HL-60/S4 (cell line): ENCODE results near the gene TRIM16.
"Not testable (repeated sequence)": the region's sequence is repeated elsewhere in the genome, so short reads cannot be mapped to it uniquely, and the experiment has no call there.

ENCODE experiments used
- in situ Hi-C: fragments of 300-500 bp; cut with MboI; formaldehyde crosslinking; loops from 2 replicates; pipeline ENCODE4 v1.14.3; 2022; ENCODE audit warnings: low sequenced_read_pairs

TRIM16 gene

DNA sequence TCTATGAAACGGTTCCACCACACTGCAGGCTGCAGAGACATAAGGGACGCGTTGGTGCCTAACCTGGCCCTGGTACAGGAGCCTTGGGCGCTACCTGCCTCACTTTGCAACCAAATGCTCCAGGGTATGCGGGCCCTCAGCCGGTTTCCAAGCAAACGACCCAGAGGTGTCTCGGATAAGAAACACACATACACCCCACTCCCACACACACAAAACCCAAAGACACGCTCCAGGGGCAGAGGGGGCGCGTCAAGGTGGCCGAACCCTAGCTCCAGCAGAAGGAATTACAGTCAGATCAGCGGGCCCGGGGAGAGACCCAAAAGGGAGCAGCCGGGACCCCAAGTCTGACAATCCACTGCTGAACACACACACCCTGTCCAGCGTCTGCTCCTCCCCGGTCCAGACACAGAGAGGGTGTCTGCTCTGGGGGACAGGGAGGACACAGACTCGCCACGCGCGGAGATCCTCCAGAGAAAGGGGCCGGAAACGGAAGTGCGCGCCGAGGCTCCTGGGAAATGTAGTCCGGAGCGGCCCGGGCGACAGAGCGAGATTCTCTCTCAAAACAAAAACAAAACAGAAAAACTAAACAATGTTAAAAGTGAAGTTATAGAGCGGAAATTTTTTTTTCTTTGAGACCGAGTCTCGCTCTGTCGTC lies at the start of gene TRIM16:
Gene TRIM16 (minus strand): TSS at position 488 of the 655 bp plus-strand sequence. CDS start 32,702 bp downstream, outside the sequence.
- in situ Hi-C loops: not testable (repeated sequence)

DNA sequence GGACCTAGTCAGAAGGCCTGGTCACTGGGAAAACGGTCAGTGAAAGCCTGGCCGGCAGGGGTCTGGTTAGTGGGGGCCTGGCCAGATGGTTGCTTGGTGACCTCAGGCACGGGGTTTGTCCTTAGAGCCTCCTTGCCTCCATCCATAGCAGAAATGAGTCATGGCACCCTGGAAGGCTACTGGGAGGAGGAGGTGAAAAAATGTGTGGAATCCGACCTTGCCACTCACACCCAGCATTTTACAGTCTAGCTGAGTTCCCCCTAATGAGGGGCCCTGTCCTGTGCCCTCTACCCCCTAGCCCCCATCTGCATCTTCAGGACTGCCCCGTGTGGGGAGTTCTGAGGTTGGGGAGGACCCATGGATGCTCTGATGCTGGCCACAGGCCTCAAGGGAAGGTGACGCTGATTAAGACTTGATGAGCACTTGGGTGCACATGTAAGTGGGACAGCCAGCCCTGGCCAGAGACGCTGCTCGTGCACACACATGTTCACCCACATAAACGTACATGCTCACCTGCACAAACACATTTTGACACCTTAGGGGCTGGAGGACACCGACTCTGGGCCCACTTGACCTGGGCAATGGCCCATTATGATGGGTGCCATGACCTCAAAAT lies 49.2 kb upstream of the TRIM16 start:
- in situ Hi-C loops: not testable (repeated sequence)

DNA sequence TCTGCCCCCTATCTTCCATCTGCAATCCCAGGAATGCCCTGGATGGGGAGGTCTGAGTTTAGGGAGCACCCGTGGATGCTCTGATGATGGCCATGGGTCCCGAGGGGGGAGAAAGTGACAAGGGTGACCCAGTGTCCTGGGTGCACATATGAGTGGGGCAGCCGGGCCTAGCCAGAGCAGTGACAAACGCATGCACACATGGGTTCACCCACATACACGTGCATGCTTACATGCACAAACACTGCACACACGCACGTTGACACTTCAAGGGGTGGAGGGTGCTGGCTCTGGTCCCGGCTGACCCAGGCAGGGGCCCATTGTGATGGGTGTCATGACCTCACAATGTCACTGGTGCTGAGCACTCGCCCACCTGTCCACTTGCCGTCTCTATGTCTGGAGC lies 47.8 kb upstream of the TRIM16 start, which contains the start of gene TBC1D26:
Gene TBC1D26 (plus strand): TSS at position 384 of the 400 bp plus-strand sequence. CDS start 3,066 bp downstream, outside the sequence.
- in situ Hi-C loops: not testable (repeated sequence)

DNA sequence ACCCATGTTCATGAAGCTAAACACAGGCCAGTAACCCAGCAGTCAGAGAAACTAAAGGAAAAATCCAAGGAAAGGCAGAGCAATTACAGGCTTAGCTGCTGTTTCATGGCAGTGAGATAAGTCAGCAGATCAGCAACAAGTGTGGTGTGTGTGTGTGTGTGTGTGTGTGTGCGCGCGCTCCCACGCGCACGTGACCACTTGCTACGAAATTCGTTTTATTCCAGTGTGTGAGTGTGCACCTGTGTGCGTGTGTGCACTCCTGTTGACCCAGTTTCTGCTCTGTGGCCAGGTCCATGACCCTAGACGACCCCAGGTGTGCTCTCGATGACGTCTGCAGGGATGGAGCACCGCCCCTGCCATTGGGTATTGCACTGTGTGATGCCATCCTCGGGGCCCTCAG lies 46.4 kb upstream of the TRIM16 start:
- in situ Hi-C loops: not testable (repeated sequence)

DNA sequence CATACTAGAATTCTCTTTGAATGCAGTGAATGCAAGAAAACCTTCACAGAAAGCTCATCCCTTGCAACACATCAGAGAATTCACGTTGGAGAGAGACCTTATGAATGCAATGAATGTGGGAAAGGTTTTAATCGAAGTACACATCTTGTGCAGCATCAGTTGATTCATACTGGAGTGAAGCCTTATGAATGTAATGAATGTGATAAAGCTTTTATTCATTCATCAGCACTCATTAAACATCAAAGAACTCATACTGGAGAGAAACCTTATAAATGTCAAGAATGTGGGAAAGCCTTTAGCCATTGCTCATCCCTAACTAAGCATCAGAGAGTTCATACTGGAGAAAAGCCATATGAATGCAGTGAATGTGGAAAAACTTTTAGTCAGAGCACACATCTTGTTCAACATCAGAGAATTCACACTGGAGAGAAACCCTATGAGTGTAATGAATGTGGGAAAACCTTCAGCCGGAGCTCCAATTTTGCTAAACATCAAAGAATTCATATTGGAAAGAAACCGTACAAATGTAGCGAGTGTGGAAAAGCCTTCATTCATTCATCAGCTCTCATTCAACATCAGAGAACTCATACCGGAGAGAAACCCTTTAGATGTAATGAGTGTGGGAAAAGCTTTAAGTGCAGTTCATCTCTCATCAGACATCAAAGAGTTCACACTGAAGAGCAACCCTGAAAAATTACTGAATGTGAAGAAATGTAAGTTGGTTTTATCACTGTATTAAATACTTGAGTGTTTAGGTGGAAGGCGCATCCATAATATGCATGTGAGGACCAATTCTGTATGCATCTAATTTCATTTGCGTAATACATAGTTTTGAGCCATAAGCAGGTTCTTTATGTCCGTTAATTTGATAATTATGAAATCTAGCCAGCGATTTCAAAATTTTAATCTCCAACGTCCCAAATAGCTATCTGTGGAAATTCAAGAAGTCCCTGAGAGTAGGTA lies 32.8 kb upstream of the TRIM16 start:
- in situ Hi-C loops: not testable (repeated sequence)

DNA sequence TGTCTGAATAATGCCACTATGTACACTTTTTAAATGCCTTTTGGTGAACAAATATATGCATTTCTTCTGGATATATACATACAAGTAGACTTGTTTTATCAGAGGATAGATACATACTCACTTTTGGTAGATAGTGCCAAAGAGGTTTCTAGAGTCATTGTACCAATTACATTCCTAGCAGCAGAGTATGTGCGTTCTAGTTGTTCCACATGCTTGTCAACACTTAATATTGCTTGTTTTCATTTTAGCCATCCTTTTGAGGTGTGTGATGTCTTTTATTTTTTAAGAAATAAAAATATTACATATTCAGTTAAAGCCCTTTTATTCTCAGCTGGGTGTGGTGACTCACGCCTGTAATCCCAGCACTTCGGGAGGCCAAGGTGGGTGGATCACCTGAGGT lies 24.8 kb upstream of the TRIM16 start:
- in situ Hi-C loops: not testable (repeated sequence)

DNA sequence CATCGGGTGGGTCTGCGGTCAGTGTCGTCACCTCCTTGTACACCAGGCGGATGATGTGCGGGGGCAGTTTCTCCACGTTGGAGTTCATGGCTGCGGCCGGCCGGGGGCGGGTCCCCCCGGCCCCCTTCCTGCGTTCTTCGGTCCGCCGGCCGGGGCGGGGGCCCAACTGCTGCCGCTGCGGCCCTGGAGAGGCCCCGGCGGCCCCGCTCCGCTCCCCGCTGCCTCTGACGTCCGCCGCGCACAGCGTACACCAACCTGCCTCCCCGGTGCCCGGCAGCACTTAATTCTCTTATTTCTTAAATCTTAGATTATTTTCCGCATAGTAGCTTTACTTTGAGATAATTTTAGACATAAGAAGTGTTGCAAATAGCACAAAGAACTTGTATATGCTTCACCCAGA lies 20.7 kb upstream of the TRIM16 start:
- in situ Hi-C loops: not testable (repeated sequence)

GRCh38 chr17:15704239-15704638 lies 20.1 kb upstream of the TRIM16 start:
- in situ Hi-C loops: not testable (repeated sequence)

DNA sequence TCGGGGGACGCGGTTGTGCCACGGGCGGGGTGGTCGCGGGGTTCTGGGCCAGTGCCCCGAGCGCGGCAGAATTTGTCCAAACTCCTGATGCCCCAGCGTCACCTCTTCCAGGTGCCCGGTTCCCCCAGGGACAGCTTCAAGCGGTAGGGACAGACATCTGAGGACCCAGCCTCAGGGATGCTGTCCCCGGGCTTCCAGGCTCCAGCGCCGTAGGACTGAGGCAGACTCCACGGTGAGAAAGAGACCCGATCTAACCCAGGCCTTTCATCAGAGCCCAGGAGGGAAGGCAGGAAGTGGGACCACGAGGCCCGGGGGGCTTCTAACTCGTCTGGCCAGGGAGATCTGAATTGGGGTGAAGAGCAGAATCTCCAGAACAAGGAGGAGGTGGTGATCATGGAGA lies 15.8 kb upstream of the TRIM16 start:
- in situ Hi-C loops: not testable (repeated sequence)

DNA sequence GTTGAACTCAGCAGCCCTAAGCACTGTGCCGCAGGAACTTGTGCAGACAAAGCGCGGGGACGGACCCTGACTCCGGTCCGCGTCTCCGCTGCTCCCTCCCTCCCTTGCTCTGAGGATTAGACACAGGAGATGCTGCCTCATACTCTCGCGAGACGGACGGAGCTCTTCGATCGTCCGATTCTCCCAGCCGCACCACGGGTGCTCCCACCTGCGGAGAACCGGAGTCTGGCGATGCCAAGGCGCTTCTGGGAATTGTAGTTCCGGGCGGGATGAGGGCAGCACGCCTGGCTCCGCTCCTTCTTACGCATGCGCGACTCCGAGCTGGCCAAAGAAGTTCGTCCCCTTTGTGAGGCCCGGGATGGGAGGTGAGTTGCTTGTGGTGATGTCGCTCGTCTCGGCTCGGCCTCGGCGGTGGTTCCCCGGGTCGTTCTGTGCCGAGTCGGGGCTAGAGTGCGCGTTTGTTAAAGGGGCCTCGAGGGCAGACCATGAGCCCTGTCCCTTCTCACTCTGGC lies 15.4 kb upstream of the TRIM16 start, which contains the start of gene ZNF286A:
Gene ZNF286A (plus strand): TSS at position 340 of the 512 bp plus-strand sequence. CDS start 578 bp downstream, outside the sequence.
- in situ Hi-C loops: not testable (repeated sequence)

GRCh38 chr17:15698967-15699366 lies 14.9 kb upstream of the TRIM16 start:
- in situ Hi-C loops: not testable (repeated sequence)

- in situ Hi-C loops: not testable (repeated sequence)
These were observed 3.4 kb upstream of the TRIM16 start for GRCh38 chr17:15687494-15687893.

DNA sequence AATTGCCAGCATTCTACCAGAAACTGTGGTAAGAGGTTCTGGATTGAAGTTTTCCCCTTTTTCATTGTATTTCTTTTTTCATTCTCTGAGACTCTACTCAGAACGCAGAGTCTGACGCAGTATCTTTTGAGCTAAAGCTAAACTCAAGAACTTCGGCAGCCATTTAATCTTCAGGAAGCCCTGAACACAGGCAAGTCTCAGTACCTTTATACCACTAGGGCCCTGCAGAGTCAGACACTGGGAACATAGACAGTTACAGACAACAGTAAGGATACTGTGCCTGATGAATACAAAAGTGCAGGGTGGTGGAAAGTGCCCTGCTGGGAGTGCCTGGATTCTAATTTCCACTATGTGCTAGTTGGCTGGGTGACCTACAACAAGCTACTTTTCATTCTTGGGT lies 976 bp downstream of the TRIM16 start:
- in situ Hi-C loops: not testable (repeated sequence)

DNA sequence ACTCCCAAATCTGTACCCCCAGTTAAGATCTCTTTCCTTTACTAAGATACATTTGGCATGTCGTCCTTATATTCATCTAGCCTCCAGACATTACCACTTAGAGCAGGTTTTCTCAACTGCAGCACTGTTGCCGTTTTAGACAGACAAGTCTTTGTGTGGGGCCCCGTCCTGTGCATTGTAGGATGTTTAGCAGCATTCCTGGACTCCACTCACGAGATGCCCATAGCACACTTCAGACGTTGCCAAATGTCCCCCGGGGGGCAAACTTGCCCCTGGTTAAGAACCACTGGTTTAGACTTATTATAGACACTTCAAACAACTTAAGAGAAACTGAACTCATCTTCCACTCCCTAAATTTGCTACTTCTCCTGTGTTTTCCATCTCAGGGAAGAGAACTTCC lies 8.1 kb downstream of the TRIM16 start:
- in situ Hi-C loops: not testable (repeated sequence)

DNA sequence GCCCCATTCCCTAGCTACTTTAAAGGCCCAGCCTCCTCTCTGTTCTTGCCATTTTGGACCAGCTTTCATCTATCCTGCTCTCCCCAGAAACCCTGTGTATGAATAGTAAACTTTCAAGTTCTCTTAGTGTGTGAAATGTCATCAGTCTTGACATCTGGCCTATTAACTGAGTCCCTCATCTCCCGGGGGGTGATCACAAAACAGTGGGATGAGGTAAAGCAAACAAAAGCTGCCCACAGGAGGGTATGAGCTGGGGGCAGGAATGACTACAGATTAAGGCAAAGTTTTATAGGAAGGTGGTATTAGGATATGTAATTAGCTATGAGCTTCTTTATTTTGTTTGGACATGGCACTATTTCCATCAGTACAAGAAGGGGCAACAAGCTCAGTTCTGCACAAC lies 9.5 kb downstream of the TRIM16 start:
- in situ Hi-C loops: not testable (repeated sequence)

GRCh38 chr17:15669526-15669925 lies 14.6 kb downstream of the TRIM16 start:
- in situ Hi-C loops: not testable (repeated sequence)

DNA sequence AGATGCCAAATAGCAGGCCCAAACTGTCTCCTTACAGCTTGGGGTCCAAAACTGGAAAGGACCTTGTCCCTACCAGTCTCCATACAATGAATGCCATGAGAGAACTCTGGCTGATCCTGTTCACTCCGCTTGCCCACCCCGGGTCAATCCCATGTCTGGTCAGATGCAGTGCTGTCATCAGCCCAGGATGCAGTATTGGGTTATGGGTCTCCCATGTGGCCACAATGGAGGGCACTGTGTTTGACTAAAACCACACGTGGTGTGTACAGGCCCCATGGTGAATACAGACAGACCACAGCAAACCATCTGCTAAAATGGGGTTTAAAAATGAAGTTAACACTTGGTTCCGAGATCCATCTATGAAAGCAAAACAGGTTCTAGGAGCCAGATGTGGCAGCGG lies 20.4 kb downstream of the TRIM16 start:
- in situ Hi-C loops: no loop called here

GRCh38 chr17:15663176-15663575 lies 20.9 kb downstream of the TRIM16 start:
- in situ Hi-C loops: no loop called here

- in situ Hi-C loops: no loop called here
These were observed 21.4 kb downstream of the TRIM16 start for GRCh38 chr17:15662681-15663080.

DNA sequence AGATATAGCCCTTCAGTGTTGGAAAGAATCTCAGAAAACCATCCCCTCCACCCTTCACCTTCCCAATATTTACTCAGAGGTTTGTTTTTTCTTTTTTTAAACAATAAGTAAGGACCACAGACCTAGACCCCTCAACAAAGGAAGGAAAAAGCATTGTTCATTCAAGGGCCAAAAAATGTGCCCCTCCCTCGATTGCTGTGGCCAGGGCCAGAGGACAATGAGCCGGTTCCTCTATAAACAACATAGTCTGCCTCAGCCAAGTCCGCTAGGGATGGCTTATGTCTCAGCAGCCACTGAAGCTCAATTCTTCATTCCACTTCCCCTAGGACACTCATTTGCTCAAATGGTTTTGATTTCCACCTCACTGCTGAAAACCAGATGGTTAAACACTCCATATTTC lies 24.0 kb downstream of the TRIM16 start:
- in situ Hi-C loops: no loop called here

- in situ Hi-C loops: no loop called here
These were observed 24.4 kb downstream of the TRIM16 start for GRCh38 chr17:15659663-15660062.
